Mammary epithelial cell (primary cell): Measurements from ENCODE around the gene OTUD1.

Experiments used
- CTCF ChIP-seq, 2 donors: IDR thresholded peaks in 1 of 2; conservative IDR thresholded peaks in 1 of 2; 2 replicates each; pipeline ENCODE4 v1.5.1; 2011 to 2012; ENCODE audit warnings: inconsistent platforms in 2 of 2, low read length in 2 of 2, mild to moderate bottlenecking in 2 of 2, control low read depth in 1 of 2, low read depth in 1 of 2; ENCODE audit not compliant: insufficient read depth in 1 of 2; ENCODE audit errors: extremely low read depth in 1 of 2
- EZH2 ChIP-seq: IDR thresholded peaks from 2 replicates; pipeline ENCODE4 v1.6.1; 2012; ENCODE audit warnings: low read length, inconsistent platforms, borderline replicate concordance

- TF ChIP-seq EZH2, result no peak
- TF ChIP-seq CTCF (conservative IDR thresholded peaks at IDR 0.05 in 1 of 2, IDR thresholded peaks at IDR 0.05 in 1 of 2; ENCODE audit: extremely low read depth in 1 of 2, insufficient read depth in 1 of 2, low read depth in 1 of 2, low read length in 2 of 2), result no peak
Observed at GRCh38 chr10:23433701-23434100, 5.2 kb upstream of the OTUD1 start.
